ENCODE results near the gene TMEM132D. TPM values are rescaled to one million over a fixed set of nuclear protein-coding genes. Genes with fewer than 3 reads are reported as not detected.
A peak's percentile ranks its signal among the peaks of the same experiment; 100 is the strongest.

TMEM132D gene
- total and polyA plus RNA-seq, 2 of the 8 experiments (the other 6 are each of a cell fraction or from before 2014, with no cell fraction given) = 3.5 to 10.1 TPM

DNA sequence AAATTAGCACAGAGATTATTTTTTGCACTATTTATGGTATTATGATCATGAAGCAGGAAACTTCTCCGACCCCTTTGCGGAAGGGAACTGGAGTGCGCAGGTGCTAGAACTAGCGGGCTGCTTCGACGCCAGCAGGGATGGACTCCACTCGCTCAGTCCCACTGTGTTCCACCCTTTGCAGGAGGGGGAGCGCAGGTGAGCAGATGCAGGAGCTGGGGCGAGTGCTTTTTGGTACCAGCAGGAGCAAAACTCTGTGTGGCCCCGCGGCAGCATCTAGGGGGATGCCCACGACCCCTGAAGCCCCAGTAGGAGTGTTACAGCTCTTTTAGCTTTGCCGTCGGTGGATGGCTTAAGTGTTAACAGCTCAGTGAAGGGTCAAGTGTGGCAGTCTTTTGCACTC, 113.9 kb downstream of the TMEM132D start:
- no peak overlapping the region for H4K8ac ChIP-seq (ENCODE audit: extremely low read depth, insufficient read depth, low read length)
- H3K18ac ChIP-seq (ENCODE audit: extremely low read depth, low read length) = peak overlapping the region; percentile 24
- 0 out of 4 replicates have a peak, but pooled peaks cover 0 to 9% of the 10 kb centered on the region in 2 experiments for H3K79me2 ChIP-seq (ENCODE audit: control insufficient read depth in 1 of 2, insufficient read depth in 2 of 2, low read length in 2 of 2)
- no peak overlapping the region for H3K4ac ChIP-seq (replicated peaks; ENCODE audit: insufficient read length, low read depth, low read length)
- no peak overlapping the region for H3K23ac ChIP-seq (ENCODE audit: insufficient read length)
- no peak for FAIRE-seq
- no peak overlapping the region for H3K9ac ChIP-seq (replicated peaks in 1 of 4; ENCODE audit: extremely low read depth in 1 of 4, low read depth in 3 of 4, low read length in 3 of 4)
- 83% methylated on average over 14 of the region's 14 CpGs; no CpG with 5 or more reads in 1 of the 2 experiments for WGBS, 2 experiments (ENCODE audit: extremely low coverage in 1 of 2, insufficient coverage in 1 of 2, insufficient read length in 1 of 2, insufficient replicate concordance in 2 of 2, low coverage in 1 of 2, low lambda C conversion rate in 2 of 2, missing lambda C conversion rate in 1 of 2)
- POLR2A ChIA-PET (ENCODE audit: partially characterized antibody) = no interaction called here
- DNase-seq (ENCODE audit: low read depth in 1 of 2, low spot score in 2 of 2) = no peak
- CTCF ChIA-PET (ENCODE audit: partially characterized antibody) = no interaction called here
- H2BK12ac ChIP-seq (ENCODE audit: low read depth, low read length) = peak overlapping the region; percentile 19; the same call in 1 of the 2 replicates
- H3K9me3 ChIP-seq (ENCODE audit: insufficient read depth in 2 of 2, low read depth in 1 of 2, low read length in 1 of 2) = no peaks in the 10 kb centered on the region
- no peak overlapping the region for H4K91ac ChIP-seq (replicated peaks; ENCODE audit: insufficient read length, low read length)
- H3K4me1 ChIP-seq (replicated peaks in 1 of 4; ENCODE audit: control insufficient read depth in 3 of 4, insufficient read depth in 4 of 4, low read length in 3 of 4) = peaks cover 8 to 25% (median 18%) of the 10 kb centered on the region in 4 experiments
- no peaks in the 10 kb centered on the region for H4K20me1 ChIP-seq (replicated peaks in 1 of 2; ENCODE audit: control insufficient read depth in 1 of 2, insufficient read depth in 2 of 2, low read length in 2 of 2)
- no peak overlapping the region for H3K56ac ChIP-seq (replicated peaks; ENCODE audit: insufficient read length, low read depth, low read length)
- H4K5ac ChIP-seq (ENCODE audit: insufficient read length, low read depth, low read length) = no peak overlapping the region
- no peak overlapping the region for H3K27ac ChIP-seq (ENCODE audit: low read depth, low read length)
- peak overlapping the region; percentile 10; the same call in 1 of the 2 replicates for H2BK5ac ChIP-seq (ENCODE audit: low read depth, low read length)
- no peak overlapping the region for H3K4me3 ChIP-seq (ENCODE audit: extremely low read depth in 1 of 4, insufficient read depth in 2 of 4, low read depth in 3 of 4, low read length in 4 of 4)
- no peak overlapping the region for H3K14ac ChIP-seq (ENCODE audit: insufficient read length)
- no peaks in the 10 kb centered on the region for H3K23me2 ChIP-seq (ENCODE audit: low read depth, low read length)
- H2BK15ac ChIP-seq (ENCODE audit: low read length) = no peak overlapping the region
- H3K4me2 ChIP-seq (ENCODE audit: insufficient read depth in 1 of 2, low read depth in 2 of 2, low read length in 2 of 2) = no peak overlapping the region
- TF ChIP-seq HDAC6 (IDR thresholded peaks at IDR 0.05; ENCODE audit: low read depth, low read length) (no peak), SIX5 (IDR thresholded peaks at IDR 0.05; ENCODE audit: low read depth, low read length) (no peak), POLR2A (IDR thresholded peaks at IDR 0.05; ENCODE audit: control extremely low read depth in 1 of 2, low read depth in 2 of 2, low read length in 2 of 2) (no peak), CBX8 (IDR thresholded peaks at IDR 0.05; ENCODE audit: borderline replicate concordance, low read depth, low read length) (no peak), CHD1 (IDR thresholded peaks at IDR 0.05; ENCODE audit: low read depth, low read length) (no peak), NANOG (IDR thresholded peaks at IDR 0.05; ENCODE audit: insufficient read depth, low read depth, low read length, poor library complexity, severe bottlenecking) (no peak), BACH1 (IDR thresholded peaks at IDR 0.05; ENCODE audit: low read length) (no peak), TAF1 (IDR thresholded peaks at IDR 0.05; ENCODE audit: low read depth, low read length) (no peak), SAP30 (IDR thresholded peaks at IDR 0.05; ENCODE audit: insufficient read depth, insufficient replicate concordance, low read length) (no peak), KDM4A (IDR thresholded peaks at IDR 0.05; ENCODE audit: low read depth, low read length, severe bottlenecking) (no peak)
- TF ChIP-seq, protein P1, sequence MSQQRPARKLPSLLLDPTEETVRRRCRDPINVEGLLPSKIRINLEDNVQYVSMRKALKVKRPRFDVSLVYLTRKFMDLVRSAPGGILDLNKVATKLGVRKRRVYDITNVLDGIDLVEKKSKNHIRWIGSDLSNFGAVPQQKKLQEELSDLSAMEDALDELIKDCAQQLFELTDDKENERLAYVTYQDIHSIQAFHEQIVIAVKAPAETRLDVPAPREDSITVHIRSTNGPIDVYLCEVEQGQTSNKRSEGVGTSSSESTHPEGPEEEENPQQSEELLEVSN (IDR thresholded peaks at IDR 0.05) = no peak
- no peak overlapping the region for H2AFZ ChIP-seq (ENCODE audit: low read length)
- no peak overlapping the region for H2BK120ac ChIP-seq (replicated peaks; ENCODE audit: low read depth, low read length)
- H2AK5ac ChIP-seq (ENCODE audit: low read depth, low read length) = no peak overlapping the region
- H3K79me1 ChIP-seq (ENCODE audit: low read depth, low read length) = no peaks in the 10 kb centered on the region
- no peaks in the 10 kb centered on the region for H3K27me3 ChIP-seq (replicated peaks in 1 of 4; ENCODE audit: control insufficient read depth in 3 of 4, extremely low read depth in 1 of 4, insufficient read depth in 3 of 4, low read length in 3 of 4)
- H2BK20ac ChIP-seq (ENCODE audit: low read length) = no peak overlapping the region
- no peaks in the 10 kb centered on the region for H3K36me3 ChIP-seq (ENCODE audit: control insufficient read depth in 2 of 4, insufficient read depth in 4 of 4, low read length in 3 of 4)

Data from H1 (cell line).